Endodermal cell (in vitro differentiated cells): ENCODE data around the gene APOC3. TPM values are rescaled to one million over a fixed set of nuclear protein-coding genes. Genes with fewer than 3 reads are reported as not detected.

ENCODE experiments used
- DNase-seq: peaks from one replicate; pipeline ENCODE4 v3.0.0-alpha.2; 2017
- H3K27ac ChIP-seq: 2 replicates; pipeline ENCODE4 v1.5.1; 2013; ENCODE audit warnings: mild to moderate bottlenecking, low read depth, low read length, moderate library complexity
- H3K27me3 ChIP-seq: 2 replicates; pipeline ENCODE4 v1.6.1; 2013; ENCODE audit warnings: mild to moderate bottlenecking, low read length, moderate library complexity; ENCODE audit not compliant: insufficient read depth, control insufficient read depth, poor library complexity, severe bottlenecking
- H3K36me3 ChIP-seq: 2 replicates; pipeline ENCODE4 v1.7.0; 2013; ENCODE audit warnings: mild to moderate bottlenecking, low read length, moderate library complexity; ENCODE audit not compliant: control insufficient read depth, insufficient read depth
- H3K4me1 ChIP-seq: one replicate; pipeline ENCODE4 v1.7.0; 2013; ENCODE audit warnings: low read length; ENCODE audit not compliant: control insufficient read depth, insufficient read depth
- H3K4me3 ChIP-seq: 2 replicates; pipeline ENCODE4 v1.5.1; 2013; ENCODE audit warnings: mild to moderate bottlenecking, low read length, moderate library complexity
- H3K9ac ChIP-seq: 2 replicates; pipeline ENCODE4 v1.6.1; 2013; ENCODE audit warnings: mild to moderate bottlenecking, low read length, moderate library complexity; ENCODE audit not compliant: poor library complexity, severe bottlenecking; ENCODE audit errors: extremely low read depth
- H3K9me3 ChIP-seq: 2 replicates; pipeline ENCODE4 v1.6.1; 2013; ENCODE audit warnings: mild to moderate bottlenecking, low read length, moderate library complexity; ENCODE audit not compliant: control insufficient read depth
- H3K27ac Mint-ChIP-seq: 2 replicates; pipeline ENCODE4 v1.8.0; 2020; ENCODE audit warnings: mixed read lengths
- H3K27me3 Mint-ChIP-seq: 2 replicates; pipeline ENCODE4 v1.8.0; 2021; ENCODE audit warnings: mild to moderate bottlenecking, mixed read lengths; ENCODE audit not compliant: insufficient read depth
- H3K36me3 Mint-ChIP-seq: 2 replicates; pipeline ENCODE4 v1.8.0; 2020; ENCODE audit warnings: low read depth, mixed read lengths
- H3K4me1 Mint-ChIP-seq: 2 replicates; pipeline ENCODE4 v1.8.0; 2020; ENCODE audit warnings: mixed read lengths
- H3K4me3 Mint-ChIP-seq: 2 replicates; pipeline ENCODE4 v1.8.0; 2020; ENCODE audit warnings: mild to moderate bottlenecking, moderate library complexity, mixed read lengths
- H3K9me3 Mint-ChIP-seq: 2 replicates; pipeline ENCODE4 v1.8.0; 2020; ENCODE audit warnings: mild to moderate bottlenecking, mixed read lengths
- WGBS, 2 experiments: methylation state at CpG; one replicate each; pipeline versions ENCODE4 v1.1.5 to v1.1.7; 2013; ENCODE audit warnings: missing lambda C conversion rate in 2 of 2, mixed read lengths in 1 of 2; ENCODE audit not compliant: insufficient coverage in 1 of 2, insufficient read length in 1 of 2; 5-methylcytosine and 5-hydroxymethylcytosine counted together
- total RNA-seq, 2 donors: library from RNA; stranded (reverse); fragmentation: NEBNext Ultra II Directional in 1 of 2; extraction: Animal tissue kit (Norgen Biotek cat#: 25700) in 1 of 2; gene quantifications; 2 replicates in 1 of 2; 3 replicates in 1 of 2; pipeline ENCODE4 v1.2.1, GENCODE V29; 2021
- TF ChIP-seq, protein P1 (sequence below): fragments of 200-600 bp; sonication (generic); conservative IDR thresholded peaks from 2 replicates; pipeline ENCODE4 v1.5.0; 2021; ENCODE audit warnings: antibody characterized with exemption, mild to moderate bottlenecking

APOC3 gene
- total RNA-seq, 2 donors from 2014 or later, result not detected

DNA sequence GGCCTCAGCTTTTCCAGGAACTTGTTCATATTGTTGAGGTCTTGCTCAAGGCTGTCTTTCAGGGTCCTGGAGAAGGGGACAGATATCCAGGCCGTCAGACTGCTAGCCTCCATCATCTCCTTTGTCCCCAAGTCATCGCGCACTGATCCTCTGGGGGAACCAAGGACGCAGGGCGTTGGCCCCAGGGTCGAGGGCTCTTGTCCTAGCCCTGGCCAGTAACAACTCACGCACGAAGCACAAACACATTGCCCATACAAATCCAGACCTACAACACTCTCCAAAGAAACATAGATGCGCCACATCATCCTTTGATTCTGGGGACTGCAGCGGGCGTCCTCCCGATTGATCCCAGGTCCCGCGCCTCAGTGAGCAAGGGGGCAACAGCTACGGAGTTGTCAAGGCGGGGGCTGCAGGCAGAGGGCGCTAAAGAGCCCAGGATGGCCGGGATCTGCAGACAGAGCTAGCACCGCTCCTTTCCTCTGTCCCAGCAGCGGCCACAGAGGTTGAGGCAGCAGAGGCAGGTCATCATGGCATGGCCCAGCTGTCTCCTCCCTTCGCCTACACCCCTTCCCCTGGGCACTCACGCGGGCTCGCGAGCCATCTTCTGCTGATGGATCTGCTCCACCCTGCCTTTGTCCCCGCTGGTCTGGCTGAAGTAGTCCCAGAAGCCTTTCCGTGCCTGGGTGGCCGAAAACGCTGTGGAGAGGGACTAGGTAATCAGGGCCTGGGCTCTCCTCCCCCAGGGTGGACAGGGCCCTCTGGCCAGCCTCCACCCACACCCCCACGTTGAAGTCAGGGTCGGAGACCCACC, 38.5 kb upstream of the APOC3 start:
- no peaks in the 10 kb centered on the region for H3K9me3 ChIP-seq
- H3K4me1 ChIP-seq, result peaks cover 5% of the 10 kb centered on the region
- no peak overlapping the region for H3K4me3 ChIP-seq
- 25 to 45% methylated on average over 16 to 31 of the region's 31 CpGs for WGBS, 2 experiments
- peak overlapping the region; percentile 9 for H3K4me3 Mint-ChIP-seq
- H3K36me3 Mint-ChIP-seq, result peaks cover 10% of the 10 kb centered on the region
- peaks cover 27% of the 10 kb centered on the region for H3K27me3 Mint-ChIP-seq
- DNase-seq, result peak; percentile 97
- H3K27ac Mint-ChIP-seq, result no peak overlapping the region
- H3K27ac ChIP-seq, result no peak overlapping the region
- peaks cover 5% of the 10 kb centered on the region for H3K36me3 ChIP-seq
- TF ChIP-seq, protein P1, sequence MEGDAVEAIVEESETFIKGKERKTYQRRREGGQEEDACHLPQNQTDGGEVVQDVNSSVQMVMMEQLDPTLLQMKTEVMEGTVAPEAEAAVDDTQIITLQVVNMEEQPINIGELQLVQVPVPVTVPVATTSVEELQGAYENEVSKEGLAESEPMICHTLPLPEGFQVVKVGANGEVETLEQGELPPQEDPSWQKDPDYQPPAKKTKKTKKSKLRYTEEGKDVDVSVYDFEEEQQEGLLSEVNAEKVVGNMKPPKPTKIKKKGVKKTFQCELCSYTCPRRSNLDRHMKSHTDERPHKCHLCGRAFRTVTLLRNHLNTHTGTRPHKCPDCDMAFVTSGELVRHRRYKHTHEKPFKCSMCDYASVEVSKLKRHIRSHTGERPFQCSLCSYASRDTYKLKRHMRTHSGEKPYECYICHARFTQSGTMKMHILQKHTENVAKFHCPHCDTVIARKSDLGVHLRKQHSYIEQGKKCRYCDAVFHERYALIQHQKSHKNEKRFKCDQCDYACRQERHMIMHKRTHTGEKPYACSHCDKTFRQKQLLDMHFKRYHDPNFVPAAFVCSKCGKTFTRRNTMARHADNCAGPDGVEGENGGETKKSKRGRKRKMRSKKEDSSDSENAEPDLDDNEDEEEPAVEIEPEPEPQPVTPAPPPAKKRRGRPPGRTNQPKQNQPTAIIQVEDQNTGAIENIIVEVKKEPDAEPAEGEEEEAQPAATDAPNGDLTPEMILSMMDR, result peak; percentile 95
- H3K9ac ChIP-seq, result no peak overlapping the region
- H3K27me3 ChIP-seq, result peaks cover 6% of the 10 kb centered on the region
- H3K4me1 Mint-ChIP-seq, result peaks cover 20% of the 10 kb centered on the region
- H3K9me3 Mint-ChIP-seq, result no peaks in the 10 kb centered on the region

DNA sequence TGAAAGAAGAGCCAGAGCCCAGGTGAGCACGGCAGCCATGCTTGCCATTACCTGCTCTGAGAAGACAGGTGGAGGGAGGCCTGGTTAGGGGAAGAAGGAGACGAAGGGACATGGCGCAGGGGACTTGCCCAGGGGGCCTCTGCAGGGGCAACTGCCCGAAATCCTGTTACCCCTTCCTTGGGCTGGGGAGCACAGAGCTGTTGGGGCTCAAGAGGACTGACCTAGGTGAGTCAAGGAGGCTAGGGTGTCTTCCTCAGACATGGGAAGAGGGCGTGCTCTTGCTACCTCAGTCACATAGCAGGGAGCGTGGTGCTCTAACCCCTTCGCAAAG, 37.9 kb upstream of the APOC3 start, which contains the start of gene APOA5:
TSS of gene APOA5 (minus strand) at position 67 of the 331 bp plus-strand sequence. CDS start at position 48, 19 bp downstream.
- Mint-ChIP-seq H3K9me3 (no peaks in the 10 kb centered on the region), H3K4me1 (peaks cover 19% of the 10 kb centered on the region), H3K36me3 (peaks cover 4% of the 10 kb centered on the region), H3K4me3 (peak within 1 kb of the TSS; percentile 9), H3K27ac (no peak within 1 kb of the TSS), H3K27me3 (peaks cover 27% of the 10 kb centered on the region)
- Histone ChIP-seq H3K36me3 (no peaks in the 10 kb centered on the region), H3K9me3 (no peaks in the 10 kb centered on the region), H3K4me3 (no peak within 1 kb of the TSS), H3K4me1 (peaks cover 5% of the 10 kb centered on the region), H3K27ac (no peak within 1 kb of the TSS), H3K9ac (no peak within 1 kb of the TSS), H3K27me3 (peaks cover 6% of the 10 kb centered on the region)
- no peak for DNase-seq
- WGBS, 2 experiments, result 93 to 100% methylated on average over 2 to 7 of the region's 7 CpGs
- TF ChIP-seq, protein P1, result no peak

DNA sequence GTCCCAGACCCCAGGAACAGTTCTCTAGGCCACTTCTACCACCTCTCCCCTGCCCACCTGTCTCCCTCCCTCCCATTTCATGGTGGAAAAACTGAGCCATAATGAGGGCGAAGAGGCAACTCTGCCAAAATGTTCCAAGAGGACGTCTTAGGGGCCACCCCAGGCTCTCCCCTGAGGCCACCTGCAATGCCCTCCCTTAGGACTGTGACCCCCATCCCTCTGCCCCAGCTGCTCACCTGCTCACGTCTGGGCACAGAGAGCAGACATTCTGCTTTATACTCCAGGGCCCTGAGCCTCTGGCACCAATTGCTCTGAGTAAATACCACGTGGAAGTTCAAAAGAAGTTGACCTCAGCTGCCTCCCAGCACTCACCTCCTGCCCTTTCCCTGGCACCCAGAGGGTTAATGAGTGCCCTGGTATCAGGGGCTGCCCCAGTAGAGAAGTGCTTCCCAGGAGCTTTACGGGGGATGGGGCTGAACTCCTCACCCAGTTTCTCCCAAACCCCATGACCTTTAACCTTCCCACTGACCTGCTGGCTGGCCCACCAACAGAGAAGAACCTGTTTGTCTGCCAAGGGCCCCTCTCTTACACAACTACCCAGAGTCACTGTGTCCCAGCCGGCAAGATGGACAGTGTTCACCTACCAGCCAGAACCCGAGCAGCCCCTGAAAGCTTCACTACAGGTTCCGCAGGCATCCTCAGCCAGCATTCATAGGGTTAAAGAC, 37.4 kb upstream of the APOC3 start:
- 91 to 100% methylated on average over 3 to 8 of the region's 8 CpGs for WGBS, 2 experiments
- H3K9ac ChIP-seq, result no peak overlapping the region
- H3K4me3 ChIP-seq, result no peak overlapping the region
- Mint-ChIP-seq H3K27me3 (peaks cover 27% of the 10 kb centered on the region), H3K4me1 (peaks cover 14% of the 10 kb centered on the region), H3K36me3 (no peaks in the 10 kb centered on the region), H3K27ac (no peak overlapping the region), H3K4me3 (no peak overlapping the region), H3K9me3 (no peaks in the 10 kb centered on the region)
- no peak overlapping the region for H3K27ac ChIP-seq
- H3K4me1 ChIP-seq, result peaks cover 5% of the 10 kb centered on the region
- TF ChIP-seq, protein P1, result no peak
- DNase-seq, result no peak
- H3K9me3 ChIP-seq, result no peaks in the 10 kb centered on the region
- H3K27me3 ChIP-seq, result peaks cover 6% of the 10 kb centered on the region
- no peaks in the 10 kb centered on the region for H3K36me3 ChIP-seq
